NCI-H1417 treated with DMSO at 0.1 percent for 48 hours (cell line): ENCODE measurements around the gene NEU2.
"Not testable (repeated sequence)": the region's sequence is repeated elsewhere in the genome, so short reads cannot be mapped to it uniquely, and the experiment has no call there.

Experiments used
- DNase-seq: peaks from one replicate; lab custom pipeline; 2025; lab: John Stamatoyannopoulos, UW

NEU2 gene

DNA sequence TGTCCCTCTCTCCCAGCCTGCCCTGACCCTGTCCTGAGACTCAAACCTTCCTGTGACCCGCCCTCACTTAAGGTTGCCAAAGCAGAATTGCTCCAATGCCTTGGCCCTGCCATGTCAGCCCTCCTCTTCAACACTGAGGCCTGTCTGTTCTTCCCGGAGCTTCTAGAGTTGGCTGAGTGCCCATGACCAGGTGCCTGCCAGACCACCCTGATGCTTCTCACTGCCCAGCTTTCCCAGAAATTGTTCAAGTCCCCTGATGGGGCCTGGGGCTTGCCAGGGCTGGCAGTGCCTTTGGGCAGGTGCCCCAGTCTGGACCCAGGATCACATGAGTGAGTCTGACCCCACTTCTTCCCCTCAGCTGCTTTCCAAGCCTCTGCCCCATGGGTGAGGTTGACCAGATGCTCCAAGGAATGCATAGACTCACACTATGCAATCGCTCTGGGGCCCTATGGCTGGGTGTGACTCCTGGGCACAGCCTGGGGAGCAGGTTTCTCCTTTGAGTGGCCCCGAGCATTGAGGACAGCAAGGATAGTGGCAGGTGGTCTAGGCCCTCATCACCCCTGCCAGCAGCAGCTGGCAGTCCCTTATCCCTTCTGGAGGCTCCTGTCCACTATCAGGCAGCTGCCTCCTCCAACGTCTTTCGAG is 24.6 kb downstream of the NEU2 start:
- no peak for DNase-seq

DNA sequence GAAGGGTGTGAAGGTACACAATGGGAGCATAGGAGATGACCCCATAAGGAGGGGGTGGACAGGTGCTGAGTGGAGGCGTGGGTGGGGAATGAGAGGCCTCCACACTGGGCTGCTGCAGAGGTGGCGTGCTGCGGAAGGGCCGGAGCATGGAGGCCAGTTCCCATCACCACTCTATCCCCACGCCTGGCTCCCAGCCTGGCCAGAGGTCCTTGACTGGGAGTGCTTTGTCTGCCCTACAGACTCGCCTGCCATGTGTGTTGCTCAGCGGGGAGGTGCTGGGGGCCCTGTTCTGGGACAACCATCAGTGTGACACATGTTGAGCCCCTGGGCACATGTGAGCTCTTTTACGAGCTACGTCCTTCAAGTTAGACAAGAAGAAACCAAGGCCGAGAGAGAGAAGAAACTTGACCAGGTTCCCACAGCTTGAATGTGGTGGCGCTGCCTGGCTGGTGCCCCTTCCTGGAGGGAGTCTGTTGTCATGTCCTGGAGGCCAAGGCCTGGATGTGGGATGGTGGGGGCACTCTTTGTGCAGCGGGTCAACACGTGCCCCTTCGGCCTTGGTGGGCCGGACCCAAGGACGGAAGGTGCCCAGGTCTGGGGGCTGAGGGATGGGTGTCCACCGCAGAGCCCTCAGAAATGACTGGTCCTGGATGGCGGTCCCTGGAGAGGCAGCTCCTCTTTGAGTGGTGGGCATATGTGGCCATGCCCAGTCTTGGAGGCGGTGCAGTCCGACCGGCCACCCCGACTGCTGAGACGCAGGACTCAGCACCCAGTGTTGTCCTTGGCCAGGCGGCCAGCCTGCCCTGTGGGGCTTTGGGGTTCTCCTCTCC is 26.5 kb downstream of the NEU2 start:
- no peak for DNase-seq

DNA sequence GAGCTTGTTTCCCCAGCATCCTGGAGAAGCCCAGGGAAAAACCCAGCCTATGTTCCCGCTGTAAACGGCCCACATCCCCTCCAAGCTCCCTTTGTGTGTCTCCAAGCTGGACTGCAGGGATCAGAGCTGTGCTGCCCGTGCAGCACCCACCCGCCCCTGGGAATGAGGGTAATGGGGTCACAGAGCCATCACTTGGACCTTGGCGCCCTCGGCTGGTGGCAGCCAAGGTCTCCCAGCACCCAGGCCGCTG is 27.0 kb downstream of the NEU2 start:
- no peak for DNase-seq

DNA sequence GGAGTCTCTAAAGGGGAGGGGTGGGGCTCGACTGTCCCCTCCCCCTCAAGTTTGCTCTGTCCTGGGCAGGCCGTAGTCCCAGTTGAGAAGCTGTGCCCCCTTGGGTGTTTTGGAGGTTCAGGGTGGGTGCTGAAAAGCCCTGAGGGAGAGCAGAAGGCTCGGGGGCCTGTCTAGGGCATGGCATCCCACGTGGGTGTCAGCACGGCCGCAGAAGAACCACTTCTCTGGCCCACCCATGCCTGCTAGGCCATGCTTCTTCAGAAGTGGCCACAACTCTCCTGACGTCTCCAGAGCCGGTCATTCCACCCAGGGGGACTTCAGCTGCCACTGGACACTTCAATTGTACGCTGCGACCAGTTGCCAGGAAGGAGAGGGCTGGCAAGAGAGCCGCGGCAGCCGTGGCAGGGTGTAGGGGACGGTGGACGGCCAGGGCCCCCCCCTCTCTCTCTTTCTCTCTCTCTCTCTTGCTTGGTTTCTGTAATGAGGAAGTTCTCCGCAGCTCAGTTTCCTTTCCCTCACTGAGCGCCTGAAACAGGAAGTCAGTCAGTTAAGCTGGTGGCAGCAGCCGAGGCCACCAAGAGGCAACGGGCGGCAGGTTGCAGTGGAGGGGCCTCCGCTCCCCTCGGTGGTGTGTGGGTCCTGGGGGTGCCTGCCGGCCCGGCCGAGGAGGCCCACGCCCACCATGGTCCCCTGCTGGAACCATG is 27.5 kb downstream of the NEU2 start, which contains the start of gene INPP5D:
Gene INPP5D, plus strand, starts transcription at position 546 of the 704 bp plus-strand sequence. Its CDS starts 137 bp downstream, at position 683.
- DNase-seq, result no peak

DNA sequence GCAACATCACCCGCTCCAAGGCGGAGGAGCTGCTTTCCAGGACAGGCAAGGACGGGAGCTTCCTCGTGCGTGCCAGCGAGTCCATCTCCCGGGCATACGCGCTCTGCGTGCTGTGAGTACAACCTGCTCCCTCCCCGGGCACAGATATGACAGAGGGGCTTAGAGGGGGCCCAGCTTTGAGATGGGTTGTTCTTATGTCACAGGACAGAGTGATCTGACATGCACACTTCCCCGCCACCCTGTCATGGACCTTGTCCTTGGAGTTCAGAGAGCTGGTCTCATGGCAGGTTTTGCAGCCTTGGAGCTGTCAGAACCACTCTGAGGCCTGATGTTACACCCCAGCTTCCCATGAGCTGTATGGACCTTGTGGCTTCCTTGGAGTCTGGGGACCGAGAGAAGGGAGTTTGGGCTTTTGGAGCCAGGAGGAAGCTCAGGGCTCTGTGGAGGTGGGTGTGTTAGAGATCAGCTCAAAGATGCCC is 28.1 kb downstream of the NEU2 start:
- DNase-seq, result no peak

DNA sequence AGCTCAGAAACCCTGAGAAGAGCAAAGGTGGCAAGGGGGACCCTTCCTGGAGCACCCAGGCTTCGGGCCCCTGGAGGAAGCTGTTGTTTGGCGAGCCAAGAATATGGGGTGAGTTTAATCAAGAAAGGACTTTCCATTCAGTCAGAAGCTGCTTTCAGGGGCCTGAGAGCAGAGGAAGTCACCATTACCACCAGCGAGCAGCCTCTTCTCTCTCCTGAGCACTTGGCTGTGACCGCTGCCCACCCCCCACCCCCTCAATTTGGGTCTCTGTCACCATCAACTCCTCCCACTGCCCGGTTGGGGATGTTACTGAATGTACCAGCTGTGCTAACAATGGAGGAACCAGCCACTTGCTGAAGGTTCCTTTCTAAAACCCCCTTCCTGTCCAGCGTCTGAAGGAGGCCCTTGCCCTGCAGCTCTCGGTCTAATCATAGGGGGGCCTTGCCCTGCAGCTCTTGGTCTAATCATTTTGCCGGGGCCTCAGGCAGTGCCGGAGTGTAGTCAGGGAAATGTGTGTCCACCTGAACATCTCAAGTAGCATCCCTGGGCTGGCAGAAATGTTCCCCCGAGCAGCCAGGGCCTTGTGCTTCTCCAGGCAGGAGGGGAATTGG is 28.6 kb downstream of the NEU2 start:
- DNase-seq, result no peak

DNA sequence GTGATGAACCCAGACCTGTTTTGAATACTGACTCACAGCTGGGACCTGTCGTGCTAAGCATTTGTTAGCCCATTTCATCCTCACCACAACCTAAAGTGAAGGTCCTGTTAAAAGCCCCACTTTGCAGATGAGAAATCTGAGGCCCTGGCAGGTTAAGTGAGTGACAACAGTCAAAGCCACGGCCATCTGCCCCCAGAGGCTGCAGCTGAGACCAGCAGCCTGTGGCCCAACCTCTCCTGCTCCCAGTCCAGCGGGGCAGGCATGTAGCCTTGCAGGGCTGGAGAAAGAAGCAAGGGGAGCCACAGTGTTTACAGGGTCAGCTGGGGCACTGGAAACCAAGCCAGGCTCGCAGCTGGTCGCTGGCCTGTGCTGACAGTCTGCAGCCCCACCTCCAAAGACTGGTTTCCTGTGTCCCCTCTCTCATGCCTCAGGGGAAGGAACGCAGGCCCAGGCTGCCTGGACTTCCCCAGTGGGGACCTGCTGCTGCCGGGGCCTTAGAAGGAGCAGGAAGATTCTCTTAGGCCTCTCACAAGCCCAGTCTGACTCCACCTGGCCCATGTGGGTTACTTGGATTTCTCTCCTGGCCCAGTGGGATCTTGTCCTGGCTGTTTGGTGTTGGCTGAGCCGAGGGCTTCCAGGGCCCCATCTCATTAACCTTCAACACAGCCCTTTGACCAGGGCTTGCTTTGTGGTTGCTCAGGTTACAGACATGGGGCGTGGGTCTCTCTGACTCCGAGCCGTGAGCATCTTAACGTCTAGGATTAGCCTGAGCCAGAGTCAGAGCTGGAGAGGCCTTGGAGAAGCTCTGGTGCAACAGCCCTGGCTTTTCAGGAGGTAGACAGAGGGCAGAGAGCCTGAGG is 29.3 kb downstream of the NEU2 start:
- no peak for DNase-seq

DNA sequence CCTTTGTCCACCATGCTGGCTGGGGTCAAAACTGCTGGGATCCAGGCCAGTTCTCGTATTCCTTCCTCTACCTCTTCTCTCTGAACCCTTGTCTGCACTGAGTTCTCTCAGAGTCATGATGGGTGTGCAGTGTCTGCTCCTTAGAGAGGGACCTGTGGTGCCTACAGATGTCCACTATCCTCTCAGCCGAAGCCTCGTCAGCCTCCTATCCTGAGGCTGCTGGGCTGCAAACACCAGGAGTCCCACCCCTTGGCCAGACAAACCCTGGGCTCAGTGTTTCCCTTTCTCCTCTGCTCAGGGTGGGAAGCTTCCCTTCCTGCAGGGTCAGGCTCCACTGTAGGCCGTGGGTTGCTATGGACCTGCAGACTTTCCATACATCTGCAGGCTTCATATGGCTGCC is 30.0 kb downstream of the NEU2 start:
- no peak for DNase-seq

DNA sequence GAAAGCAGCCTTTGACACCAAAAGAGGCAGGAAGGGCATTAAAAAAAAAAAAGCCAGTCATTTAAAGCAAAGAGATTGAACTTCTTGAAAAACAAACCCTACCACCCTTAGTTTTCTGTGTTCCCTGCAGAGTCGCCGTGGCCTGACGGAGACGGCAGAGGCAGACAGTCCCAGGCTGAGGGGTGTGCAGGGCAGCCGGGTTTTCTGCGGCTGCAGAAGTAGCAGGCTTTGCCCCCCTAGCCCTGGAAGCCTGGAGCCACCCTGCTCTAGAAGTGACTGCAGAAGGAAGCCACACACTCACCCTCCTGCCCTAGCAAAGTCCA is 30.4 kb downstream of the NEU2 start:
- DNase-seq, result no peak

DNA sequence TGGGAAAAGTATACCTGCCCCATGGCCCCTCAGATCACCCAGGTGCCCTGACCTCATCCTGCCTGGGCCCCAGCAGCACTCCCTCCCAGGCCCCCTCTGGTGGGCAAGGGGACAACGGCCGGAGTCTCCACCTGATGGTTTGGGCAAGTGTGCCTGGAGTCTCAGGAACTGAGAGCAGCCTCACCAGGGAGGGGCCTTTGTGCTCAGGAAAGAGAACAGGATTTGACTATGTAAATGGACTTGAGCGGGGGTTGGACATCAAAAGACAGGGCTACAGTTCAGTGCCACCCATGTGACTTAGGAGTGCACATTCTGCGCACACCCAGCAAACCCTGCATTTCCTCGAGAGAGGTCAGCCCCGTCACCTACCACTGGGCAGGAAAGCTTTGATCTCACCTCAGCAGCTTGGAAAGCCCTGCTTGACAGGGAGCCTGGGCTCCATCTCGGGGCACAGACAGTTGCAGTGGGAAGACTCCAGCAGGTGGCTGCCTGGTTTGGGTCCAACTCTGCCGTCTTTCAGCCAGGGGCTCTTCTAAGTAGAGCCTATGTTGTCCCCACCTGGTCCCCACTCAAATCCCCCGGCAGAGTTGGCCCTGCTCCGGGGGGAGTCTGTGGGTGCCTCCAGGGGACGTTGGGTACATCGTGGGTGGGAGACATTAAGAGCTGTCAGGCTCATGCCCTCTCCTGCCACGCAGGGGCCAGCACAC is 30.9 kb downstream of the NEU2 start:
- no peak for DNase-seq

DNA sequence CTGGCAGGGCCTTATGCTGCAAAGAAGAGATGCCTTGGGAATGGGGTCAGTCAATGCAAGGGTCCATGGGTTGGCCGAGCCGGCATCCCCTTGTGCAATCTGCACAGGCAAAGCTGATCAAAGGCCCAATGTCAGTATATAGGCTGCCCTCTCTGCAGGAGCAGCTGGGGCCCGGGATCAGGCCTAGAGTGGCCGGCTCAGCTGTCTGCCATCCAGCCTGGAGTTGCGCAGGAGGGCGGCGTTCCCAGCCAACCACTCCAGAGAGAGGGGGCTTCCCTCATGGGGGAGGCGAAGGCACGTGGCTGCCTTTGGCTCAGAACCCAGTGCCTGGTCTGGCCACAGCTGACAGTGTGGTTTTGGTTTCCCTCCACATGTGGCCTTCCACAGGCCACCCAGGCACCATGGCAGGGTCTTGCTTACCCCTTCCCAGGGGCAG is 31.5 kb downstream of the NEU2 start:
- DNase-seq, result no peak

DNA sequence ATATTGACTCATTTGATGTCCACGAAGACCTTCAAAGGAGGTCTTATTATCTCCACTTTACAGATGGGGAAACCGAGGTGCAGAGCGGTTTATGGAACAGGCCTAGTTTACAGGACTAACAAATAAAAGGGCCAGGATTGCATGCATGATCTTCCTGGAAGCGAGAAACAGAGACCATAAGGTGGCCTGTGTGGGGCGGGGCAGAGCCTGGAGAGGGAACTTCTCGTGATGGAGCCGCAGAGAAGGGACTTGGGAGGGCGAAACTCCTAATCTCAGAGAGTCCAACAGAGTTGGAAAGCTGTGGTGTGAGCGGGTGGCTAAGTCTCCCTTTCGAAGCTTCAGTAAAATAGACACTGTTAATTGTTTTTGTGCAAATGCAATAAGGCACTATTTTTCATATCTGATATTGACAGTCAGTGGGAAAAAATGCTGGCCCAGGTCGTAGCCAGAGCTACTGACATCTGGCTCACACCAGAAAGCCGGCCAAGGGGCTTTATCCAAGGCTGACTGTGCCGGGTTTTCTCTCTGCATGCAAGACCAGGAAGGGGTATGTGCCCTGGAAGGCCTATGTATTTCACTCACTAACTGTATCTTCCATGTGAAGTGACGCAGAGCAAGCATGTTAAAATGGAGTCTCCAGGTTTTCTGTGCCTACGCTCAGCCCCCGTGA is 32.2 kb downstream of the NEU2 start:
- DNase-seq, result no peak

DNA sequence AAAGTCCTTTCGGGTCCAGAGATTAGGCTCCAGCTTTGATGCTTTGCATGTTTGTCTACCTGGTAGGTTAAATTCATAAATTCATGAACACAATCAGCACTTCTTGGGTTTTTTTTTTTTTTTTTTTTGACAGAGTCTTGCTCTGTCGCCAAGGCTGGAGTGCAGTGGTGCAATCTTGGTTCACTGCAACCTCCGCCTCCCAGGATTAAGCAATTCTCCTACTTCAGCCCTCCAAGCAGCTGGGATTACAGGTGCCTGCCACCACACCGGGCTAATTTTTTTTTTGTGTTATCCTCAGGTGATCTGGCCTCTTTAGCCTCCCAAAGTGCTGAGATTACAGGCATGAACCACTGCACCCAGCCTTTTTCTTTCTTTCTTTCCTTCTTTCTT is 32.7 kb downstream of the NEU2 start:
- DNase-seq, result not testable (repeated sequence)

DNA sequence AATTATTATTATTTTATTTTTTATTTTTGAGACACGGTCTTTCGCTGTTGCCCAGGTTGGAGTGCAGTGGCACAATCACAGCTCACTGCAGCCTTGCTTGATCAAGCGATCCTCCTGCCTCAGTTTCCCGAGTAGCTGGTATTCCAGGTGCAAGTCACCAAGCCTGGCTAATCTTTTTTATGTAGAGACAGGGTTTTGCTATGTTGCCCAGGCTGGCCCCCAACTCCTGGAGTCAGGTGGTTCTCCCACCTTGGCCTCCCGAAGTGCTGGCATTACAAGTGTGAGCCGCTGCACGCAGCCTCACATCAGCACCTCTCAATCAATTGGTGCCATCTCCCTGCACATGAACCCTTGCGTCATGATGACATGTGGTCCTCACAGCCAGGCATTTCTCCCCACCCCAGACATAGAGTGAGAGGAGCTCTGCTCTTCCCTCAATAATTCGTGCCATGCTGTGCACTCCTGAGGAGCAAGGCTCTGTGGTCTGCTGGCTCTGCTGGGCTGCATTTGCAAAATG is 33.5 kb downstream of the NEU2 start:
- no peak for DNase-seq

DNA sequence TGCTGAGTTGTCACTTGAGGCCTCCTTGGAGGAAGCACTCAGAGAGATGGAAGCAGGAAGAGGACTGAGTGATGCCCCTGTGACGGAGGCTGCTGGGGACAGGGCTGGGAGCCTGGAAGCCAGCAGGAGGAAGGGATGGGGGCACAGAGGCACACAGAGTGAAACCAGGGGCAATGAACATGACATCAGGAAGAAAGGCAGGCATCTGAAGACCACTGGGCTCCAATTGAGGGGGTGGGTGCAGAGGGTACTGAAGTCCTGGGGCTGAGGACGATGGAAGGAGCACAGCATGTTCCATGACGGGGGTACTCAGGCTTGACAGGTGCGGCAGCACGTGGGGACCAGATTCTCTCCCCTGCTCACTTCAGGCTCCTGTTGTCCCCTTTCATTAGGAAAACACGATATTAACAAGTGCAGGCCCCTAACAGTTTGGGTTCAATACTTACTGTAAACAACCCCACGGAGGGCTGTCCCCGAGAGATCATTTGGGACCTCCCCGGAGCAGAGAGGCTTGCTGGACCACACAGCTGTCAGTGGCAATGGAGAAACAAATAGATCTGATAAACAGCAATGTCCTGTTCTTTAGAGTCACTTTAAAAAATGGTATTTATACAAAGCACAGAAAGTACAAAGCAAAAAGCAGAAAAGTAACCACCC is 36.4 kb downstream of the NEU2 start:
- no peak for DNase-seq

DNA sequence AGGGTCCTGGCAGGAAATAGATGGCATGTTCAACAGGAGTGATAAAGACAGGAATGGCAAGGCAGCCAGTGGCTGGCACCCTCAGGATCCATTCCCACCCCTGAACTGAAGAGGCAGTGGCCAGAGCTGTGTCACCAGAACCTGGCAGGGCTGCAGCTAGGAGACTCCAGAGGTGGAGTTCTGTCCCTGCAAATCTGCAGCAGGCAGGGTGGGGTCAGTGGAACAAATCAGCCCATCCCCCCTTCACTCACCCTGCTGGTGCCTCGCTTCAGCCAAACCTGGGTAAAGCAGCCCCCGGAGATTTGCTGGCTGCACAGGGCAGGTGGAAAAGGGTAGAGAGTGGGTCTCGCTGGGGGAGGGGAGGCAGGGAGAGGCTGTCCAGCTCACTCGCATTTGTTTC is 40.4 kb downstream of the NEU2 start:
- no peak for DNase-seq

DNA sequence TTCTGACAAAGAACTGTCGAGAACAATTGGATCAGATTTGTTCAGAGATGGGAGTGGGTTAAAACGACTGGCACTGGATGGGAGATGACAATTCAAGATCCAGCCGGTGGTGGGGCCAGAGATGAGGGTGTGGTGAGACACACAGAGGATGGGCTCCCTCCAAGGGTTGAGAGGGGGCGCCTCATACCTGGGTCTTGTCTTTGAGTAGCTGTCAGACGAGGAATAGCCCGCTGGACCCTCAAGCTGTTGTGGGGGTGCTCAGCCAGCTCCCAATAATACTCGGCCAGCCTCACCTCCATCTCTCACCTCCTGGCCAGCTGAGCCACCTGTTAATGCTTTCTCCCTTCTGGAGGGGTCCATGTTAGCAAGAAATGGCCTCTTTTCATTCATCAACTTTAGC is 41.6 kb downstream of the NEU2 start:
- no peak for DNase-seq

DNA sequence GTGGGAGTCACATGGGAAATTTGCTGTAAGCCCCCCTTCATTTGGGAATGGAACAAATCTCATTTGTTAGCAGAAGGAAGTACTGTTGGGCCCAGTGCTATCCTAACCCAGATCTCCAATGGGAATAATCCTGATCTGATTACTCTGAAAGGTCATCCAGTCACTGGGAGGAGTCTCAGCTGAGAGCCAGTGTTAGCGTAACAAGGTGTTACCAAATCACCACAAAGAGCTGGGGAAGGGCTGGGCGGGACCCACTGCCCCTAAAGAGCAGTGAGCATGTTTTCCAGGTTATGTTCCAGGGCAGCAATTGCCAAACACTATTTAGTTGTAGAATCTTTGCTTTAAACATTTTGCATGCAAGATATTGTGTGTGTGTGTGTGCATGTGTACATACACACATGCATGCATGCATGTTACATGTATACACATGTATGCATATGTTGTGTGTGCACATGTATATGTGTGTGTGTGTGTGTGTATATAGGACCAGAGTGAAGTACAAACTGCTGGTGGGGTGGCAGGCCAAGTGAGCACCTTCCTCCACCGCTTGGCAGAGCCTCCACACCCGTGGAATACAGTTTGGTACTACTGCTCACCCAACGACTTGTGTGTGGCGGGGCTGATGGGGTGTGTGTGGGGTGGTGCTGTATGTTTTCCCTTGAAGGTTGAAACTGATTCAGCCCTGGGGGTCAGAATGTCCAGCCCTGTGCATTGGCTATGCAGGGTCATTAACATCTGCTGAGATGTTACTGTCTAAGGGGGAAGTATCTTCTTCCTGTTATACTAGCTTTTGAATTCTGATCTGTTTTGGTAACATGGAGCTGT is 42.9 kb downstream of the NEU2 start:
- DNase-seq, result no peak

DNA sequence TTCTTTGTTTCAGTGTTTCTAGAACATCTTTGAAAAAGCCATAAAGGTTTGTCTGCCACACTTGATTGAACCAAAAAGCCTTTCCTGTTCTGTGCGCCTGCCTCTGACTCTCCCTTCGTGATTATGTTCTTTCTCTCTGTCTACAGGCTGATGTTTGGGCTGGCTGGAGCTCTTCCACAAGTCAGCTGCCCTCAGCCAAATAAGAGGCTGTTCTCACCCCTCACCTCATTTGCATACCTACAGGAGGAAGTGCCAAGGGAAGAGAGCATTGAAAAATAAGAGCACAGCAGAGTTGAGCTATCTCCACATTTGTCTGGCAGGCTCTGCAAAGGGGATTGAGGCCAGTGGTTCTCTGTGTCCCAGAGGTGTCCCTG is 43.5 kb downstream of the NEU2 start:
- no peak for DNase-seq
